ENCODE measurements around the gene SRPRA. TPM values are rescaled to one million over a fixed set of nuclear protein-coding genes. Genes with fewer than 3 reads are reported as not detected.
A peak's percentile ranks its signal among the peaks of the same experiment; 100 is the strongest.

SRPRA gene
- total RNA-seq, 1 donor = 99.5 TPM

GRCh38 chr11:126246636-126247035 lies 22.1 kb downstream of the SRPRA start:
- Histone ChIP-seq H3K4me3 (ENCODE audit: insufficient read depth, low read length) (no peak overlapping the region), H4K20me1 (ENCODE audit: insufficient read depth, low read length) (no peaks in the 10 kb centered on the region), H3K27ac (ENCODE audit: low read depth, low read length) (no peak overlapping the region), H3K27me3 (ENCODE audit: insufficient read depth, low read length) (no peaks in the 10 kb centered on the region), H3K36me3 (ENCODE audit: insufficient read depth, low read length) (peaks cover 16% of the 10 kb centered on the region), H2AFZ (ENCODE audit: low read length) (no peak overlapping the region), H3K4me1 (ENCODE audit: insufficient read depth, low read length) (peaks cover 6% of the 10 kb centered on the region), H3K9me3 (ENCODE audit: low read depth, low read length) (no peaks in the 10 kb centered on the region), H3K4me2 (ENCODE audit: insufficient read depth, low read length) (peak overlapping the region; percentile 20), H3K79me2 (ENCODE audit: insufficient read depth, low read length) (no peaks in the 10 kb centered on the region)
- TF ChIP-seq CTCF (IDR thresholded peaks at IDR 0.05; ENCODE audit: extremely low read depth, low read depth, low read length) = no peak
- peak; percentile 86 for DNase-seq (ENCODE audit: insufficient read length, low spot score, missing footprints)

- no peak for TF ChIP-seq CTCF (IDR thresholded peaks at IDR 0.05; ENCODE audit: extremely low read depth, low read depth, low read length)
- no peaks in the 10 kb centered on the region for H3K9me3 ChIP-seq (ENCODE audit: low read depth, low read length)
- DNase-seq (ENCODE audit: insufficient read length, low spot score, missing footprints) = no peak
Observed at GRCh38 chr11:126233391-126233790, 35.3 kb downstream of the SRPRA start.

GRCh38 chr11:126232683-126233082 lies 36.0 kb downstream of the SRPRA start:
- Histone ChIP-seq H3K27me3 (ENCODE audit: insufficient read depth, low read length) (no peaks in the 10 kb centered on the region), H3K79me2 (ENCODE audit: insufficient read depth, low read length) (peaks cover 28% of the 10 kb centered on the region), H3K4me2 (ENCODE audit: insufficient read depth, low read length) (no peak overlapping the region), H2AFZ (ENCODE audit: low read length) (no peak overlapping the region), H3K4me1 (ENCODE audit: insufficient read depth, low read length) (peaks cover 6% of the 10 kb centered on the region), H3K27ac (ENCODE audit: low read depth, low read length) (no peak overlapping the region), H4K20me1 (ENCODE audit: insufficient read depth, low read length) (no peaks in the 10 kb centered on the region), H3K9me3 (ENCODE audit: low read depth, low read length) (no peaks in the 10 kb centered on the region), H3K36me3 (ENCODE audit: insufficient read depth, low read length) (peaks cover 5% of the 10 kb centered on the region), H3K4me3 (ENCODE audit: insufficient read depth, low read length) (no peak overlapping the region)
- TF ChIP-seq CTCF (IDR thresholded peaks at IDR 0.05; ENCODE audit: extremely low read depth, low read depth, low read length) = no peak
- no peak for DNase-seq (ENCODE audit: insufficient read length, low spot score, missing footprints)

More at GRCh38 chr11:126233391-126233790, 35.3 kb downstream of the SRPRA start:
- Histone ChIP-seq H3K4me1 (ENCODE audit: insufficient read depth, low read length) (peaks cover 6% of the 10 kb centered on the region), H3K79me2 (ENCODE audit: insufficient read depth, low read length) (peaks cover 23% of the 10 kb centered on the region), H3K4me2 (ENCODE audit: insufficient read depth, low read length) (no peak overlapping the region), H2AFZ (ENCODE audit: low read length) (no peak overlapping the region), H3K36me3 (ENCODE audit: insufficient read depth, low read length) (peaks cover 5% of the 10 kb centered on the region), H3K27me3 (ENCODE audit: insufficient read depth, low read length) (no peaks in the 10 kb centered on the region), H3K27ac (ENCODE audit: low read depth, low read length) (peak overlapping the region; percentile 4), H4K20me1 (ENCODE audit: insufficient read depth, low read length) (no peaks in the 10 kb centered on the region), H3K4me3 (ENCODE audit: insufficient read depth, low read length) (no peak overlapping the region)

- DNase-seq (ENCODE audit: insufficient read length, low spot score, missing footprints) = no peak
- no peaks in the 10 kb centered on the region for H3K9me3 ChIP-seq (ENCODE audit: low read depth, low read length)
- H3K4me3 ChIP-seq (ENCODE audit: insufficient read depth, low read length) = no peak overlapping the region
- H3K4me2 ChIP-seq (ENCODE audit: insufficient read depth, low read length) = no peak overlapping the region
- H3K27ac ChIP-seq (ENCODE audit: low read depth, low read length) = no peak overlapping the region
- peaks cover 6% of the 10 kb centered on the region for H3K4me1 ChIP-seq (ENCODE audit: insufficient read depth, low read length)
- no peak overlapping the region for H2AFZ ChIP-seq (ENCODE audit: low read length)
- TF ChIP-seq CTCF (IDR thresholded peaks at IDR 0.05; ENCODE audit: extremely low read depth, low read depth, low read length) = no peak
- H3K79me2 ChIP-seq (ENCODE audit: insufficient read depth, low read length) = peaks cover 32% of the 10 kb centered on the region
- H3K27me3 ChIP-seq (ENCODE audit: insufficient read depth, low read length) = no peaks in the 10 kb centered on the region
- H3K36me3 ChIP-seq (ENCODE audit: insufficient read depth, low read length) = peaks cover 5% of the 10 kb centered on the region
- no peaks in the 10 kb centered on the region for H4K20me1 ChIP-seq (ENCODE audit: insufficient read depth, low read length)
Observed at GRCh38 chr11:126231725-126232459, 36.8 kb downstream of the SRPRA start.

Measured in osteoblast (primary cell).